ENCODE data around the gene GNAT1.

GRCh38 chr3:50168791-50169190 is 22.6 kb upstream of the GNAT1 start:
- TF ChIP-seq CTCF (IDR thresholded peaks at IDR 0.05), result no peak
- no peak for TF ChIP-seq POLR2A (IDR thresholded peaks at IDR 0.05)
